ENCODE measurements around the gene NLRP3.

NLRP3 gene

DNA sequence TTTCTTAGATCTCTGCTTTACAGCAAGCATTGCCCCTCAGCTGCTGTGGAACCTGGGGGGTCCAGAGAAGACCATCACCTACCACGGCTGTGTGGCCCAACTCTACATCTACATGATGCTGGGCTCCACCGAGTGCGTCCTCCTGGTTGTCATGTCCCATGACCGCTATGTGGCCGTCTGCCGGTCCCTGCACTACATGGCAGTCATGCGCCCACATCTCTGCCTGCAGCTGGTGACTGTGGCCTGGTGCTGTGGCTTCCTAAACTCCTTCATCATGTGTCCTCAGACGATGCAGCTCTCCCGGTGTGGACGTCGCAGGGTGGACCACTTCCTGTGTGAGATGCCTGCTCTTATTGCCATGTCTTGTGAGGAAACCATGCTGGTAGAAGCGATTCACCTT is 75.4 kb downstream of the NLRP3 start:
- no peak for DNase-seq (ENCODE audit: low read depth, low spot score)
- ChIA-PET POLR2A (no interaction called here), CTCF (interaction anchor here (1.9 kb wide), 1 partner anchor 118 kb away, joined by 5 read pairs; no protein-coding TSS in a partner anchor)
- H3K4me3 ChIP-seq (ENCODE audit: low read depth, low read length) = no peak overlapping the region
- no peak for TF ChIP-seq CTCF (IDR thresholded peaks at IDR 0.05; ENCODE audit: insufficient read depth, low read length, missing control alignments)

GRCh38 chr1:247493106-247493505 is 77.1 kb downstream of the NLRP3 start:
- DNase-seq (ENCODE audit: low read depth, low spot score) = no peak
- ChIA-PET POLR2A (no interaction called here), CTCF (no interaction called here)
- H3K4me3 ChIP-seq (ENCODE audit: low read depth, low read length) = no peak overlapping the region
- TF ChIP-seq CTCF (IDR thresholded peaks at IDR 0.05; ENCODE audit: insufficient read depth, low read length, missing control alignments) = no peak

DNA sequence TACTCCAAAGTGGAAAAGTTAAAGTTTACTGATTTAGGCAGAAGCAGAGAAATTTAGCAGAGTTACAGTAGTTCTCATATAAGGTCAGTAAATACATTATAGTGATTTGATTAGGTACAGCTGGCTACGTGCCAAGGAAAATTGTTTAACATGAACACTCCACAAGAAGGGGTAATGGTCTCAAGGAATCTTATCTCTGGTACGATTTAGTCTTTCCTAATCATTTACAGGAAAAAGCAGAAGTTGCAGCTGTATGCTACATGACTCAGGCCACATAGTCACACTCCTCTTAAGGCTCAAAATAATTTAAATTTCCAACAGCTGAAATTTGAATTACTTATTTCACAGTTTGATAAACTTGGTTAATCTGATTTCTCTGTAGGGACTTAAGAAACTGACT is 78.8 kb downstream of the NLRP3 start:
- ChIA-PET CTCF (no interaction called here), POLR2A (no interaction called here)
- TF ChIP-seq CTCF (IDR thresholded peaks at IDR 0.05; ENCODE audit: insufficient read depth, low read length, missing control alignments) = no peak
- no peak overlapping the region for H3K4me3 ChIP-seq (ENCODE audit: low read depth, low read length)
- DNase-seq (ENCODE audit: low read depth, low spot score) = no peak

DNA sequence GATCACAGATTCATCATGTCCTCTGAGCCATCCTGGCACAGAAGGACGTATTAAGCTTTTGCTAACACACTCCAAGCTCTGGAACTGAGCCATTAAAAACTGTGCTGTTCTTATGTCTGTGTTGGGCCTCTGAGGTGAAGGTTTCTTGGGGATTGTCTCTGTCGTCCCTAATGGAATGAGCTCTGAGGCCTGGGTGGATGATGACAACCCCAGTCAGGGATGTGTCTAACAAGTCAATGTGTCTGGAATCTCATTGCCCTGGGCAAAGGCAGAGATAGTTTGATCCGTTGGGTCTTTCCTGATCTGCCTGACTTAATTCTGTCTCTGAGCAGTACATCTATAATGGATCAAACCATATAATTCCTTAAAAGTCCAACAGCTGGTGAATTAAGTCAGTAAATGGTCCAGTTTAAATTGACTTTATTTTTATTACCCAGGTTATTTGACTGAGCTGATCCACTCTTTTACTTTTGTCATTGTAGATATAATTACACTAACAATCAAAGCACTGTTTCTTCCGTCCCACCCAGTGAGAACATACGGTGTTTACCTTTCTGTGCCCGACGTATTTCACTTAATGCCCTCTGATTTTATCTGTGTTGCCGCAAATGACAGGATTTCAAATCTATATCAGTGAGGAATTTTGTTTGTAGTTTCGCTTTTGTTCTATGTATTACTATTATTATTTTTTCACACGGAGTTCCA is 80.8 kb downstream of the NLRP3 start:
- DNase-seq (ENCODE audit: low read depth, low spot score) = no peak
- TF ChIP-seq CTCF (IDR thresholded peaks at IDR 0.05; ENCODE audit: insufficient read depth, low read length, missing control alignments) = no peak
- ChIA-PET CTCF (interaction anchor here (1.1 kb wide), 1 partner anchor 10 kb away, joined by 4 read pairs; no protein-coding TSS in a partner anchor), POLR2A (no interaction called here)
- no peak overlapping the region for H3K4me3 ChIP-seq (ENCODE audit: low read depth, low read length)

All from AG04449 (cell line).